ENCODE measurements around the gene ANKDD1A.
A peak's percentile ranks its signal among the peaks of the same experiment; 100 is the strongest.

Gene ANKDD1A

GRCh38 chr15:64898406-64898805 lies 13.3 kb upstream of the ANKDD1A start:
- H3K79me2 ChIP-seq (ENCODE audit: control insufficient read depth, insufficient read depth, low read length) = no peaks in the 10 kb centered on the region
- H3K27me3 ChIP-seq (ENCODE audit: insufficient read depth, low read length, poor library complexity) = no peaks in the 10 kb centered on the region
- no peak overlapping the region for H3K18ac ChIP-seq (ENCODE audit: low read length)
- no peak overlapping the region for H3K27ac ChIP-seq (ENCODE audit: low read depth, low read length)
- H2BK15ac ChIP-seq (replicated peaks; ENCODE audit: low read depth) = no peak overlapping the region
- no peak overlapping the region for H3K4ac ChIP-seq (ENCODE audit: low read depth, low read length)
- H4K5ac ChIP-seq (ENCODE audit: low read length) = no peak overlapping the region
- H2BK5ac ChIP-seq (ENCODE audit: low read length) = no peak overlapping the region
- H3K4me3 ChIP-seq (ENCODE audit: low read length) = no peak overlapping the region
- H3K9ac ChIP-seq (ENCODE audit: low read length) = no peak overlapping the region
- no peak overlapping the region for H2AK5ac ChIP-seq (ENCODE audit: low read length)
- no CpG with 5 or more reads among the region's 4 CpGs for WGBS (ENCODE audit: extremely low coverage, insufficient coverage, low lambda C conversion rate)
- H4K8ac ChIP-seq (ENCODE audit: low read depth, low read length) = no peak overlapping the region
- DNase-seq = no peak
- no peak overlapping the region for H3K56ac ChIP-seq (ENCODE audit: low read length)
- H3K79me1 ChIP-seq (ENCODE audit: low read length) = no peaks in the 10 kb centered on the region
- no peak overlapping the region for H3K4me2 ChIP-seq (ENCODE audit: low read length)
- H3K23ac ChIP-seq (ENCODE audit: low read length) = no peak overlapping the region
- H3K36me3 ChIP-seq (ENCODE audit: control insufficient read depth, insufficient read depth, low read length) = no peaks in the 10 kb centered on the region
- no peak overlapping the region for H2BK120ac ChIP-seq (ENCODE audit: low read depth, low read length)
- peaks cover 3% of the 10 kb centered on the region for H3K4me1 ChIP-seq (ENCODE audit: control insufficient read depth, low read depth, low read length)

- no peaks in the 10 kb centered on the region for H3K36me3 ChIP-seq (ENCODE audit: control insufficient read depth, insufficient read depth, low read length)
- no peak overlapping the region for H3K27ac ChIP-seq (ENCODE audit: low read depth, low read length)
- no peak overlapping the region for H3K18ac ChIP-seq (ENCODE audit: low read length)
- no peak overlapping the region for H2BK15ac ChIP-seq (replicated peaks; ENCODE audit: low read depth)
- no peak overlapping the region for H4K8ac ChIP-seq (ENCODE audit: low read depth, low read length)
- H3K4ac ChIP-seq (ENCODE audit: low read depth, low read length) = no peak overlapping the region
- DNase-seq = no peak
- no CpG with 5 or more reads among the region's 5 CpGs for WGBS (ENCODE audit: extremely low coverage, insufficient coverage, low lambda C conversion rate)
- H3K4me2 ChIP-seq (ENCODE audit: low read length) = no peak overlapping the region
- H3K56ac ChIP-seq (ENCODE audit: low read length) = no peak overlapping the region
- H3K79me1 ChIP-seq (ENCODE audit: low read length) = no peaks in the 10 kb centered on the region
- no peak overlapping the region for H3K9ac ChIP-seq (ENCODE audit: low read length)
- H3K79me2 ChIP-seq (ENCODE audit: control insufficient read depth, insufficient read depth, low read length) = no peaks in the 10 kb centered on the region
- no peak overlapping the region for H2BK5ac ChIP-seq (ENCODE audit: low read length)
- no peaks in the 10 kb centered on the region for H3K27me3 ChIP-seq (ENCODE audit: insufficient read depth, low read length, poor library complexity)
- no peak overlapping the region for H4K5ac ChIP-seq (ENCODE audit: low read length)
- peak overlapping the region; percentile 23 for H3K4me3 ChIP-seq (ENCODE audit: low read length)
- H3K4me1 ChIP-seq (ENCODE audit: control insufficient read depth, low read depth, low read length) = peaks cover 5% of the 10 kb centered on the region
- H3K23ac ChIP-seq (ENCODE audit: low read length) = no peak overlapping the region
- no peak overlapping the region for H2AK5ac ChIP-seq (ENCODE audit: low read length)
- no peak overlapping the region for H2BK120ac ChIP-seq (ENCODE audit: low read depth, low read length)
These were observed 10.6 kb upstream of the ANKDD1A start for GRCh38 chr15:64901141-64901540.

GRCh38 chr15:64901914-64902313 lies 9.8 kb upstream of the ANKDD1A start:
- H4K8ac ChIP-seq (ENCODE audit: low read depth, low read length) = no peak overlapping the region
- H3K4me1 ChIP-seq (ENCODE audit: control insufficient read depth, low read depth, low read length) = peaks cover 5% of the 10 kb centered on the region
- H2BK15ac ChIP-seq (replicated peaks; ENCODE audit: low read depth) = no peak overlapping the region
- H3K27me3 ChIP-seq (ENCODE audit: insufficient read depth, low read length, poor library complexity) = no peaks in the 10 kb centered on the region
- no peak overlapping the region for H2BK5ac ChIP-seq (ENCODE audit: low read length)
- no peak for DNase-seq
- H3K79me1 ChIP-seq (ENCODE audit: low read length) = no peaks in the 10 kb centered on the region
- H3K23ac ChIP-seq (ENCODE audit: low read length) = no peak overlapping the region
- H3K18ac ChIP-seq (ENCODE audit: low read length) = no peak overlapping the region
- H2BK120ac ChIP-seq (ENCODE audit: low read depth, low read length) = no peak overlapping the region
- no peak overlapping the region for H2AK5ac ChIP-seq (ENCODE audit: low read length)
- no peak overlapping the region for H4K5ac ChIP-seq (ENCODE audit: low read length)
- H3K4me3 ChIP-seq (ENCODE audit: low read length) = no peak overlapping the region
- no peak overlapping the region for H3K27ac ChIP-seq (ENCODE audit: low read depth, low read length)
- H3K36me3 ChIP-seq (ENCODE audit: control insufficient read depth, insufficient read depth, low read length) = no peaks in the 10 kb centered on the region
- no peak overlapping the region for H3K4me2 ChIP-seq (ENCODE audit: low read length)
- H3K79me2 ChIP-seq (ENCODE audit: control insufficient read depth, insufficient read depth, low read length) = no peaks in the 10 kb centered on the region
- no peak overlapping the region for H3K56ac ChIP-seq (ENCODE audit: low read length)
- WGBS (ENCODE audit: extremely low coverage, insufficient coverage, low lambda C conversion rate) = no CpG with 5 or more reads among the region's 2 CpGs
- H3K9ac ChIP-seq (ENCODE audit: low read length) = no peak overlapping the region
- H3K4ac ChIP-seq (ENCODE audit: low read depth, low read length) = no peak overlapping the region

GRCh38 chr15:64902863-64903262 lies 8.8 kb upstream of the ANKDD1A start:
- H3K79me2 ChIP-seq (ENCODE audit: control insufficient read depth, insufficient read depth, low read length) = no peaks in the 10 kb centered on the region
- H3K27me3 ChIP-seq (ENCODE audit: insufficient read depth, low read length, poor library complexity) = no peaks in the 10 kb centered on the region
- H2BK120ac ChIP-seq (ENCODE audit: low read depth, low read length) = no peak overlapping the region
- H3K4me3 ChIP-seq (ENCODE audit: low read length) = no peak overlapping the region
- no peak for DNase-seq
- no peak overlapping the region for H3K23ac ChIP-seq (ENCODE audit: low read length)
- H3K4me2 ChIP-seq (ENCODE audit: low read length) = no peak overlapping the region
- peaks cover 5% of the 10 kb centered on the region for H3K4me1 ChIP-seq (ENCODE audit: control insufficient read depth, low read depth, low read length)
- no peaks in the 10 kb centered on the region for H3K36me3 ChIP-seq (ENCODE audit: control insufficient read depth, insufficient read depth, low read length)
- H2BK5ac ChIP-seq (ENCODE audit: low read length) = no peak overlapping the region
- no peak overlapping the region for H4K8ac ChIP-seq (ENCODE audit: low read depth, low read length)
- H4K5ac ChIP-seq (ENCODE audit: low read length) = no peak overlapping the region
- H3K56ac ChIP-seq (ENCODE audit: low read length) = no peak overlapping the region
- H3K27ac ChIP-seq (ENCODE audit: low read depth, low read length) = no peak overlapping the region
- no peak overlapping the region for H2AK5ac ChIP-seq (ENCODE audit: low read length)
- H3K4ac ChIP-seq (ENCODE audit: low read depth, low read length) = no peak overlapping the region
- no peaks in the 10 kb centered on the region for H3K79me1 ChIP-seq (ENCODE audit: low read length)
- H2BK15ac ChIP-seq (replicated peaks; ENCODE audit: low read depth) = no peak overlapping the region
- H3K9ac ChIP-seq (ENCODE audit: low read length) = no peak overlapping the region
- no peak overlapping the region for H3K18ac ChIP-seq (ENCODE audit: low read length)
- no CpG with 5 or more reads among the region's 4 CpGs for WGBS (ENCODE audit: extremely low coverage, insufficient coverage, low lambda C conversion rate)

- no peak overlapping the region for H2BK120ac ChIP-seq (ENCODE audit: low read depth, low read length)
- no peak overlapping the region for H3K18ac ChIP-seq (ENCODE audit: low read length)
- no peak overlapping the region for H3K9ac ChIP-seq (ENCODE audit: low read length)
- no peak for DNase-seq
- no peak overlapping the region for H4K8ac ChIP-seq (ENCODE audit: low read depth, low read length)
- no peak overlapping the region for H3K4ac ChIP-seq (ENCODE audit: low read depth, low read length)
- no peak overlapping the region for H3K27ac ChIP-seq (ENCODE audit: low read depth, low read length)
- no CpG with 5 or more reads among the region's 4 CpGs for WGBS (ENCODE audit: extremely low coverage, insufficient coverage, low lambda C conversion rate)
- H3K79me1 ChIP-seq (ENCODE audit: low read length) = no peaks in the 10 kb centered on the region
- no peaks in the 10 kb centered on the region for H3K79me2 ChIP-seq (ENCODE audit: control insufficient read depth, insufficient read depth, low read length)
- peaks cover 5% of the 10 kb centered on the region for H3K4me1 ChIP-seq (ENCODE audit: control insufficient read depth, low read depth, low read length)
- no peak overlapping the region for H2AK5ac ChIP-seq (ENCODE audit: low read length)
- H3K56ac ChIP-seq (ENCODE audit: low read length) = no peak overlapping the region
- no peak overlapping the region for H3K4me3 ChIP-seq (ENCODE audit: low read length)
- H3K23ac ChIP-seq (ENCODE audit: low read length) = no peak overlapping the region
- no peak overlapping the region for H2BK5ac ChIP-seq (ENCODE audit: low read length)
- no peaks in the 10 kb centered on the region for H3K27me3 ChIP-seq (ENCODE audit: insufficient read depth, low read length, poor library complexity)
- no peak overlapping the region for H3K4me2 ChIP-seq (ENCODE audit: low read length)
- H4K5ac ChIP-seq (ENCODE audit: low read length) = no peak overlapping the region
- no peak overlapping the region for H2BK15ac ChIP-seq (replicated peaks; ENCODE audit: low read depth)
- no peaks in the 10 kb centered on the region for H3K36me3 ChIP-seq (ENCODE audit: control insufficient read depth, insufficient read depth, low read length)
These were observed 8.3 kb upstream of the ANKDD1A start for GRCh38 chr15:64903326-64903950.

- Histone ChIP-seq H4K5ac (ENCODE audit: low read length) (no peak overlapping the region), H3K4me1 (ENCODE audit: control insufficient read depth, low read depth, low read length) (peaks cover 5% of the 10 kb centered on the region), H3K4ac (ENCODE audit: low read depth, low read length) (no peak overlapping the region), H2BK15ac (replicated peaks; ENCODE audit: low read depth) (no peak overlapping the region), H3K79me1 (ENCODE audit: low read length) (no peaks in the 10 kb centered on the region), H3K36me3 (ENCODE audit: control insufficient read depth, insufficient read depth, low read length) (no peaks in the 10 kb centered on the region), H3K4me3 (ENCODE audit: low read length) (no peak overlapping the region), H2BK120ac (ENCODE audit: low read depth, low read length) (no peak overlapping the region), H3K56ac (ENCODE audit: low read length) (peak overlapping the region; percentile 66), H3K18ac (ENCODE audit: low read length) (no peak overlapping the region), H3K27ac (ENCODE audit: low read depth, low read length) (no peak overlapping the region), H3K4me2 (ENCODE audit: low read length) (no peak overlapping the region), H2BK5ac (ENCODE audit: low read length) (peak overlapping the region; percentile 53), H3K9ac (ENCODE audit: low read length) (peak overlapping the region; percentile 27), H3K23ac (ENCODE audit: low read length) (no peak overlapping the region), H3K79me2 (ENCODE audit: control insufficient read depth, insufficient read depth, low read length) (no peaks in the 10 kb centered on the region), H4K8ac (ENCODE audit: low read depth, low read length) (no peak overlapping the region), H2AK5ac (ENCODE audit: low read length) (peak overlapping the region; percentile 95), H3K27me3 (ENCODE audit: insufficient read depth, low read length, poor library complexity) (no peaks in the 10 kb centered on the region)
- WGBS (ENCODE audit: extremely low coverage, insufficient coverage, low lambda C conversion rate) = no CpG with 5 or more reads among the region's 4 CpGs
- no peak for DNase-seq
These were observed 7.5 kb upstream of the ANKDD1A start for GRCh38 chr15:64904189-64904588.
